Uterus (tissue), 2 donors: Measurements from ENCODE around the gene MRPS18C.

Source experiments
- CTCF ChIP-seq, 4 experiments: fragments of 200-600 bp in 2 of 4; fragments of 450-650 bp in 2 of 4; sonication (generic) in 2 of 4; IDR thresholded peaks; one replicate each; pipeline ENCODE4 v1.5.1; 2016 to 2019; ENCODE audit warnings: antibody characterized with exemption in 4 of 4, mild to moderate bottlenecking in 2 of 4, moderate library complexity in 1 of 4
- POLR2A ChIP-seq, 2 donors: fragments of 450-650 bp; IDR thresholded peaks; one replicate each; pipeline ENCODE4 v1.6.1; 2016; ENCODE audit warnings: antibody characterized with exemption in 2 of 2, mild to moderate bottlenecking in 1 of 2, moderate library complexity in 1 of 2

GRCh38 chr4:83449009-83449408 lies 6.8 kb upstream of the MRPS18C start:
- TF ChIP-seq CTCF (IDR thresholded peaks at IDR 0.05) (no peak), POLR2A (IDR thresholded peaks at IDR 0.05) (no peak)
